B cell (primary cell): Measurements from ENCODE around the gene HIBADH. TPM values are rescaled to one million over a fixed set of nuclear protein-coding genes. Genes with fewer than 3 reads are reported as not detected.

Source experiments
- ATAC-seq: fragments of 200-7000 bp; cut with Tn5 transposase; one replicate; pipeline ENCODE4 v1.10.0; 2021; ENCODE audit warnings: low read depth, mild to moderate bottlenecking, moderate number of reproducible peaks, moderate library complexity
- CTCF ChIA-PET: fragments of 350-600 bp; sonication (Branson Sonifier 250); formaldehyde crosslinking; loops from one replicate; lab custom pipeline; 2021; ENCODE audit warnings: antibody characterized with exemption, inconsistent platforms; lab: Charles Lee
- POLR2A ChIA-PET: fragments of 350-600 bp; sonication (Branson Sonifier 250); formaldehyde crosslinking; loops from one replicate; lab custom pipeline; 2021; ENCODE audit warnings: antibody characterized with exemption; lab: Charles Lee
- DNase-seq: peaks from one replicate; pipeline ENCODE4 v3.0.0; 2013
- H2AFZ ChIP-seq: 2 replicates; pipeline ENCODE4 v1.6.1; 2012; ENCODE audit warnings: mild to moderate bottlenecking, low read depth, low read length; ENCODE audit not compliant: insufficient read depth, poor library complexity, severe bottlenecking
- H3K27ac ChIP-seq, 2 donors: 1 replicate in 1 of 2; 2 replicates in 1 of 2; pipeline ENCODE4 v1.5.1; 2012 to 2013; ENCODE audit warnings: low read length in 2 of 2, mild to moderate bottlenecking in 2 of 2, moderate library complexity in 1 of 2
- H3K27me3 ChIP-seq, 4 experiments: fragments of 200-600 bp in 1 of 4; sonication (generic) in 1 of 4; replicated peaks in 1 of 4; 1 replicate in 2 of 4; 2 replicates in 2 of 4; pipeline versions ENCODE4 v1.6.1 to v1.7.0; 2013 to 2016; ENCODE audit warnings: low read length in 3 of 4, mild to moderate bottlenecking in 2 of 4, mixed read lengths in 1 of 4, moderate library complexity in 1 of 4; ENCODE audit not compliant: insufficient read depth in 4 of 4, control insufficient read depth in 3 of 4; ENCODE audit errors: control extremely low read depth in 1 of 4
- H3K36me3 ChIP-seq, 2 experiments: replicated peaks in 1 of 2; 1 replicate in 1 of 2; 2 replicates in 1 of 2; pipeline versions ENCODE4 v1.6.1 to v1.7.1; 2013; ENCODE audit warnings: low read length in 1 of 2; ENCODE audit not compliant: insufficient read depth in 2 of 2, control insufficient read depth in 1 of 2; ENCODE audit errors: control extremely low read depth in 1 of 2, extremely low read depth in 1 of 2
- H3K4me1 ChIP-seq, 2 donors: fragments of 200-600 bp in 1 of 2; sonication (generic) in 1 of 2; 1 replicate in 1 of 2; 2 replicates in 1 of 2; pipeline versions ENCODE4 v1.5.1 to v1.6.1; 2013 to 2017; ENCODE audit warnings: low read length in 2 of 2; ENCODE audit not compliant: control insufficient read depth in 2 of 2, insufficient read depth in 2 of 2
- H3K4me2 ChIP-seq: replicated peaks from 2 replicates; pipeline ENCODE3; 2012; ENCODE audit warnings: mild to moderate bottlenecking, low read depth, low read length; ENCODE audit not compliant: poor library complexity, severe bottlenecking
- H3K4me3 ChIP-seq, 5 experiments: fragments of 200-600 bp in 1 of 5; sonication (generic) in 1 of 5; 1 replicate in 3 of 5; 2 replicates in 2 of 5; pipeline versions ENCODE4 v1.5.1 to v1.7.0; 2011 to 2016; ENCODE audit warnings: low read length in 4 of 5, mild to moderate bottlenecking in 4 of 5, low read depth in 2 of 5, control low read depth in 1 of 5, moderate library complexity in 1 of 5; ENCODE audit not compliant: insufficient read depth in 1 of 5; ENCODE audit errors: control extremely low read depth in 1 of 5, extremely low read depth in 1 of 5
- H3K79me2 ChIP-seq: fragments of 200-600 bp; sonication (generic); one replicate; pipeline ENCODE4 v1.6.0; 2016; ENCODE audit warnings: low read length; ENCODE audit not compliant: control insufficient read depth, insufficient read depth
- H3K9ac ChIP-seq: fragments of 200-600 bp; sonication (generic); 2 replicates; pipeline ENCODE4 v1.6.1; 2017; ENCODE audit warnings: mild to moderate bottlenecking, low read length, moderate library complexity
- H3K9me3 ChIP-seq, 3 donors: one replicate each; pipeline versions ENCODE4 v1.6.1 to v1.7.1; 2013; ENCODE audit warnings: low read length in 2 of 3; ENCODE audit not compliant: control insufficient read depth in 2 of 3, insufficient read depth in 1 of 3; ENCODE audit errors: control extremely low read depth in 1 of 3
- H4K20me1 ChIP-seq: 2 replicates; pipeline ENCODE4 v1.6.0; 2012; ENCODE audit warnings: mild to moderate bottlenecking, low read length; ENCODE audit not compliant: insufficient read depth, control insufficient read depth, poor library complexity, severe bottlenecking
- H3K27ac Mint-ChIP-seq: one replicate; pipeline ENCODE4 v1.8.0; 2021; ENCODE audit warnings: mixed read lengths
- H3K27me3 Mint-ChIP-seq: one replicate; pipeline ENCODE4 v1.8.0; 2021; ENCODE audit warnings: mixed read lengths
- H3K4me1 Mint-ChIP-seq: one replicate; pipeline ENCODE4 v1.8.0; 2021; ENCODE audit warnings: mixed read lengths
- H3K4me3 Mint-ChIP-seq: one replicate; pipeline ENCODE4 v1.8.0; 2021; ENCODE audit warnings: mixed read lengths
- H3K9me3 Mint-ChIP-seq: one replicate; pipeline ENCODE4 v1.8.0; 2022; ENCODE audit warnings: mixed read lengths; ENCODE audit not compliant: insufficient read depth
- EZH2 ChIP-seq: IDR thresholded peaks from 2 replicates; pipeline ENCODE4 v1.6.1; 2012; ENCODE audit warnings: borderline replicate concordance, low read depth, mild to moderate bottlenecking, moderate library complexity, low read length; ENCODE audit not compliant: insufficient read depth, poor library complexity, severe bottlenecking
- WGBS: methylation state at CpG from one replicate; pipeline ENCODE4 v1.1.5; 2013; ENCODE audit warnings: missing lambda C conversion rate; ENCODE audit not compliant: insufficient coverage; 5-methylcytosine and 5-hydroxymethylcytosine counted together
- intact Hi-C: fragments of 100-400 bp; cut with micrococcal nuclease; formaldehyde crosslinking; loops from one replicate; pipeline ENCODE4 v1.10.0; 2022
- polyA plus RNA-seq: library from polyadenylated mRNA; depleted of rRNA; stranded (reverse); fragments of >200 nt; gene quantifications from 2 replicates; pipeline ENCODE4 v1.2.3, GENCODE V29; 2012
- total RNA-seq, 2 donors: library from RNA; stranded (reverse); fragments of 120-200 nt in 1 of 2; gene quantifications; 1 replicate in 1 of 2; 2 replicates in 1 of 2; pipeline versions ENCODE4 v1.2.3 to v1.2.4, GENCODE V29; 2013 to 2022
- TF ChIP-seq, protein P1 (sequence below): fragments of 200-600 bp; IDR thresholded peaks from one replicate; pipeline ENCODE4 v1.8.0; 2022; ENCODE audit warnings: antibody characterized with exemption, mild to moderate bottlenecking

Gene HIBADH
- total and polyA plus RNA-seq, 2 donors (not counting 1 experiment from before 2014, with no cell fraction given), result 6.9 to 14.1 TPM

- Mint-ChIP-seq H3K4me3 (no peak overlapping the region), H3K4me1 (peaks cover 16% of the 10 kb centered on the region), H3K9me3 (no peaks in the 10 kb centered on the region), H3K27ac (no peak overlapping the region), H3K27me3 (no peaks in the 10 kb centered on the region)
- Histone ChIP-seq H4K20me1 (no peaks in the 10 kb centered on the region), H3K4me3 (no peak overlapping the region), H3K4me2 (no peak overlapping the region), H3K27ac (no peak overlapping the region), H2AFZ (no peak overlapping the region), H3K9me3 (no peaks in the 10 kb centered on the region), H3K36me3 (no peaks in the 10 kb centered on the region), H3K4me1 (peaks cover 14 to 15% of the 10 kb centered on the region in 2 donors), H3K27me3 (no peaks in the 10 kb centered on the region), H3K79me2 (no peaks in the 10 kb centered on the region), H3K9ac (no peak overlapping the region)
- ATAC-seq (no peak), DNase-seq (no peak)
- CTCF ChIA-PET, result no interaction called here
- intact Hi-C loops, result loop anchor here (5.0 kb wide), 1 partner anchor 33 kb away; the partner anchor contains the start of gene HIBADH
- TF ChIP-seq, protein P1, sequence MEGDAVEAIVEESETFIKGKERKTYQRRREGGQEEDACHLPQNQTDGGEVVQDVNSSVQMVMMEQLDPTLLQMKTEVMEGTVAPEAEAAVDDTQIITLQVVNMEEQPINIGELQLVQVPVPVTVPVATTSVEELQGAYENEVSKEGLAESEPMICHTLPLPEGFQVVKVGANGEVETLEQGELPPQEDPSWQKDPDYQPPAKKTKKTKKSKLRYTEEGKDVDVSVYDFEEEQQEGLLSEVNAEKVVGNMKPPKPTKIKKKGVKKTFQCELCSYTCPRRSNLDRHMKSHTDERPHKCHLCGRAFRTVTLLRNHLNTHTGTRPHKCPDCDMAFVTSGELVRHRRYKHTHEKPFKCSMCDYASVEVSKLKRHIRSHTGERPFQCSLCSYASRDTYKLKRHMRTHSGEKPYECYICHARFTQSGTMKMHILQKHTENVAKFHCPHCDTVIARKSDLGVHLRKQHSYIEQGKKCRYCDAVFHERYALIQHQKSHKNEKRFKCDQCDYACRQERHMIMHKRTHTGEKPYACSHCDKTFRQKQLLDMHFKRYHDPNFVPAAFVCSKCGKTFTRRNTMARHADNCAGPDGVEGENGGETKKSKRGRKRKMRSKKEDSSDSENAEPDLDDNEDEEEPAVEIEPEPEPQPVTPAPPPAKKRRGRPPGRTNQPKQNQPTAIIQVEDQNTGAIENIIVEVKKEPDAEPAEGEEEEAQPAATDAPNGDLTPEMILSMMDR, result no peak
- TF ChIP-seq EZH2, result no peak
- POLR2A ChIA-PET, result no interaction called here
- WGBS, result 100% methylated on average over 2 of the region's 4 CpGs
These were observed 32.4 kb upstream of the HIBADH start for GRCh38 chr7:27695096-27695495.

- POLR2A ChIA-PET, result no interaction called here
- Mint-ChIP-seq H3K27me3 (no peaks in the 10 kb centered on the region), H3K9me3 (no peaks in the 10 kb centered on the region), H3K27ac (no peak overlapping the region), H3K4me3 (no peak overlapping the region), H3K4me1 (peaks cover 16% of the 10 kb centered on the region)
- Histone ChIP-seq H3K9ac (no peak overlapping the region), H2AFZ (no peak overlapping the region), H3K4me1 (peaks cover 14 to 15% of the 10 kb centered on the region in 2 donors), H3K79me2 (no peaks in the 10 kb centered on the region), H4K20me1 (no peaks in the 10 kb centered on the region), H3K36me3 (no peaks in the 10 kb centered on the region), H3K27ac (no peak overlapping the region), H3K9me3 (no peaks in the 10 kb centered on the region), H3K4me3 (no peak overlapping the region), H3K4me2 (no peak overlapping the region), H3K27me3 (no peaks in the 10 kb centered on the region)
- WGBS, result no CpG with 5 or more reads among the region's 3 CpGs
- TF ChIP-seq EZH2, result no peak
- DNase-seq (no peak), ATAC-seq (no peak)
- CTCF ChIA-PET, result interaction anchor here (1.0 kb wide), 1 partner anchor 10 kb away, joined by 3 read pairs; no protein-coding TSS in a partner anchor
- intact Hi-C loops, result no loop called here
These were observed 31.1 kb upstream of the HIBADH start for GRCh38 chr7:27693794-27694193.
